Mesendoderm (in vitro differentiated cells): ENCODE results near the gene ANKUB1.
"Not testable (repeated sequence)": the region's sequence is repeated elsewhere in the genome, so short reads cannot be mapped to it uniquely, and the experiment has no call there.

ENCODE experiments used
- DNase-seq: peaks from one replicate; pipeline ENCODE4 v3.0.0; 2013
- H2AK5ac ChIP-seq: 2 replicates; pipeline ENCODE4 v1.6.1; 2013; ENCODE audit warnings: low read length, inconsistent platforms
- H2BK120ac ChIP-seq: 2 replicates; pipeline ENCODE4 v1.6.1; 2013; ENCODE audit warnings: low read depth, mild to moderate bottlenecking, low read length, moderate library complexity, mixed read lengths
- H2BK15ac ChIP-seq: replicated peaks from 2 replicates; pipeline ENCODE4 v1.6.1; 2013; ENCODE audit warnings: low read depth, mild to moderate bottlenecking, moderate library complexity
- H2BK5ac ChIP-seq: 2 replicates; pipeline ENCODE4 v1.6.1; 2013; ENCODE audit warnings: low read length, inconsistent platforms
- H3K18ac ChIP-seq: 2 replicates; pipeline ENCODE4 v1.6.1; 2013; ENCODE audit warnings: mild to moderate bottlenecking, low read length, mixed read lengths
- H3K23ac ChIP-seq: one replicate; pipeline ENCODE4 v1.6.1; 2013; ENCODE audit warnings: low read length
- H3K27ac ChIP-seq: 2 replicates; pipeline ENCODE4 v1.5.1; 2013; ENCODE audit warnings: low read depth, mild to moderate bottlenecking, inconsistent platforms, low read length, moderate library complexity
- H3K27me3 ChIP-seq: 2 replicates; pipeline ENCODE4 v1.6.1; 2013; ENCODE audit warnings: low read length, control low read depth, mild to moderate bottlenecking, inconsistent platforms; ENCODE audit not compliant: insufficient read depth, poor library complexity
- H3K36me3 ChIP-seq: 2 replicates; pipeline ENCODE4 v1.6.1; 2013; ENCODE audit warnings: low read length, inconsistent platforms; ENCODE audit not compliant: control insufficient read depth, insufficient read depth
- H3K4ac ChIP-seq: one replicate; pipeline ENCODE4 v1.6.1; 2013; ENCODE audit warnings: low read depth, mild to moderate bottlenecking, low read length, moderate library complexity
- H3K4me1 ChIP-seq: 2 replicates; pipeline ENCODE4 v1.6.1; 2013; ENCODE audit warnings: low read depth, low read length, inconsistent platforms; ENCODE audit not compliant: control insufficient read depth
- H3K4me2 ChIP-seq: 2 replicates; pipeline ENCODE4 v1.6.1; 2013; ENCODE audit warnings: low read length
- H3K4me3 ChIP-seq: 2 replicates; pipeline ENCODE4 v1.5.1; 2013; ENCODE audit warnings: mild to moderate bottlenecking, low read length
- H3K56ac ChIP-seq: one replicate; pipeline ENCODE4 v1.6.1; 2013; ENCODE audit warnings: low read length
- H3K79me1 ChIP-seq: 2 replicates; pipeline ENCODE4 v1.6.1; 2013; ENCODE audit warnings: low read length, inconsistent platforms
- H3K79me2 ChIP-seq: 2 replicates; pipeline ENCODE4 v1.6.1; 2013; ENCODE audit warnings: mild to moderate bottlenecking, low read length; ENCODE audit not compliant: control insufficient read depth, insufficient read depth
- H3K9ac ChIP-seq: 2 replicates; pipeline ENCODE4 v1.6.1; 2013; ENCODE audit warnings: low read length, inconsistent platforms
- H4K5ac ChIP-seq: one replicate; pipeline ENCODE4 v1.6.1; 2013; ENCODE audit warnings: low read length
- H4K8ac ChIP-seq: one replicate; pipeline ENCODE4 v1.6.1; 2013; ENCODE audit warnings: low read depth, mild to moderate bottlenecking, control low read depth, low read length, moderate library complexity
- WGBS: extraction: QIAGEN DNeasy Blood & Tissue Kit; methylation state at CpG from one replicate; pipeline ENCODE4 v1.1.7; 2013; ENCODE audit warnings: low lambda C conversion rate, missing lambda C conversion rate; ENCODE audit not compliant: insufficient coverage; ENCODE audit errors: extremely low coverage; 5-methylcytosine and 5-hydroxymethylcytosine counted together

Gene ANKUB1

DNA sequence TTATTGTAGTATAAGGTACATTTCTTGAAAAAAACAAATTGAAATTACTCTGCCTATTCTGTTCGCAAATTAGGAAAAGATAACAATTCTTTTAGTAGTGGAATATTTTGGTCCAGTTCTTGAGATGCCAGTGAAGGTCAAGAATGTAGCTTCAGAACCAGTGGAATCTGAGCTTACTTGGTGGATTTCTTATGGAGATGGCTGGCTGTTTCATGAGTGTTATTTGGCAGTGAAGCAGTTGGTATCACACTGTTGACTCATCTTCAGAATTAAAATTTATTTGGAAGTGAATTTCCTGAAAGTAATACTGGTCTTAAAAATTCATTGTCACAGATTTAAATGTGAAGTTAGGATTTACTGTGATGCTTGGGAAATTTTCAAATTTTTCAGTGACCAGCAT is 39.7 kb upstream of the ANKUB1 start:
- H2BK120ac ChIP-seq, result no peak overlapping the region
- no peak for DNase-seq
- peaks cover 4% of the 10 kb centered on the region for H3K79me1 ChIP-seq
- no peak overlapping the region for H3K23ac ChIP-seq
- H3K9ac ChIP-seq, result no peak overlapping the region
- H3K4me1 ChIP-seq, result no peaks in the 10 kb centered on the region
- H3K4ac ChIP-seq, result no peak overlapping the region
- no peak overlapping the region for H3K18ac ChIP-seq
- H4K5ac ChIP-seq, result no peak overlapping the region
- no peak overlapping the region for H3K4me3 ChIP-seq
- H3K27me3 ChIP-seq, result no peaks in the 10 kb centered on the region
- H3K4me2 ChIP-seq, result no peak overlapping the region
- H3K27ac ChIP-seq, result no peak overlapping the region
- H3K36me3 ChIP-seq, result no peaks in the 10 kb centered on the region
- no peak overlapping the region for H2AK5ac ChIP-seq
- no peak overlapping the region for H2BK5ac ChIP-seq
- peaks cover 6% of the 10 kb centered on the region for H3K79me2 ChIP-seq
- no peak overlapping the region for H4K8ac ChIP-seq
- H3K56ac ChIP-seq, result no peak overlapping the region
- no peak overlapping the region for H2BK15ac ChIP-seq
- no CpG with 5 or more reads among the region's 1 CpG for WGBS

DNA sequence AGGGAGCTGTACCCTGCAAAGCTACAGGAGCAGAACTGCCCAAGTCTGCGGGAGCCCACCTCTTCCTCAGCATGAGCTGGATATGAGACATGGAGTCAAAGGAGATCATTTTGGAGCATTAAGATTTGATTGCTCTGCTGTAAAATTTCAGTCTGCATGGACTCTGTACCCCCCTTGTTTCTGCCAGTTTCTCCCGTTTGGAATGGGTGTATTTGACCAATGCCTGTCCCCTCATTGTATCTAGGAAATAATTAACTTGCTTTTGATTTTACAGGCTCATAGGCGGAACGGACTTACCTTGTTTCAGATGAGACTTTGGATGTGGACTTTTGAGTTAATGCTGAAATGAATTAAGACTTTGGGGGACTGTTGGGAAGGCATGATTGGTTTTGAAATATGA is 39.0 kb upstream of the ANKUB1 start:
- Histone ChIP-seq H3K27ac (no peak overlapping the region), H3K4ac (no peak overlapping the region), H3K4me3 (no peak overlapping the region), H2BK15ac (no peak overlapping the region), H3K79me2 (peaks cover 6% of the 10 kb centered on the region), H3K56ac (no peak overlapping the region), H4K5ac (no peak overlapping the region), H2BK5ac (no peak overlapping the region), H3K18ac (no peak overlapping the region), H2BK120ac (no peak overlapping the region), H3K23ac (no peak overlapping the region), H3K4me1 (no peaks in the 10 kb centered on the region), H3K36me3 (no peaks in the 10 kb centered on the region), H2AK5ac (no peak overlapping the region), H3K27me3 (no peaks in the 10 kb centered on the region), H3K9ac (no peak overlapping the region), H3K79me1 (peaks cover 4% of the 10 kb centered on the region), H3K4me2 (no peak overlapping the region), H4K8ac (no peak overlapping the region)
- WGBS, result no CpG with 5 or more reads among the region's 4 CpGs
- DNase-seq, result no peak

DNA sequence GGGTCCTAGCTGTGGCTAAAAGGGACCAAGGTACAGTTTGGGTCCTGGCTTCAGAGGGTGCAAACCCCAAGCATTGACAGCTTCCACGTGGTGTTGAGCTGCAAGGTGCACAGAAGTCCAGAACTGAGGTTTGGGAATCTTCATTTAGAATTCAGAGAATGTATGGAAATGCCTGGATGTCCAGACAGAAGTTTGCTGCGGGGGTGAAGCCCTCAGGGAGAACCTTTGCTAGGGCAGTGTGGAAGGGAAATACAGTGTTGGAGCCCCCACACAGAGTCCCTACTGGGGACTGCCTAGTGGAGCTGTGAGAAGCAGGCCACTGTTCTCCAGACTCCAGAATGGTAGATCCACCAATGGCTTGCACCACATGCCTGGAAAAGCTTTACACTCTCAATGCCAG is 38.5 kb upstream of the ANKUB1 start:
- no peak overlapping the region for H2BK5ac ChIP-seq
- no peak overlapping the region for H3K27ac ChIP-seq
- peaks cover 6% of the 10 kb centered on the region for H3K79me2 ChIP-seq
- H4K8ac ChIP-seq, result no peak overlapping the region
- H4K5ac ChIP-seq, result no peak overlapping the region
- H2BK120ac ChIP-seq, result no peak overlapping the region
- H3K9ac ChIP-seq, result no peak overlapping the region
- H3K18ac ChIP-seq, result no peak overlapping the region
- no peak overlapping the region for H3K4ac ChIP-seq
- no peak overlapping the region for H3K4me3 ChIP-seq
- H3K56ac ChIP-seq, result no peak overlapping the region
- H2BK15ac ChIP-seq, result no peak overlapping the region
- H3K4me2 ChIP-seq, result no peak overlapping the region
- WGBS, result no CpG with 5 or more reads among the region's 2 CpGs
- H3K36me3 ChIP-seq, result no peaks in the 10 kb centered on the region
- no peak overlapping the region for H2AK5ac ChIP-seq
- H3K4me1 ChIP-seq, result no peaks in the 10 kb centered on the region
- no peak for DNase-seq
- H3K23ac ChIP-seq, result no peak overlapping the region
- peaks cover 4% of the 10 kb centered on the region for H3K79me1 ChIP-seq
- H3K27me3 ChIP-seq, result no peaks in the 10 kb centered on the region

DNA sequence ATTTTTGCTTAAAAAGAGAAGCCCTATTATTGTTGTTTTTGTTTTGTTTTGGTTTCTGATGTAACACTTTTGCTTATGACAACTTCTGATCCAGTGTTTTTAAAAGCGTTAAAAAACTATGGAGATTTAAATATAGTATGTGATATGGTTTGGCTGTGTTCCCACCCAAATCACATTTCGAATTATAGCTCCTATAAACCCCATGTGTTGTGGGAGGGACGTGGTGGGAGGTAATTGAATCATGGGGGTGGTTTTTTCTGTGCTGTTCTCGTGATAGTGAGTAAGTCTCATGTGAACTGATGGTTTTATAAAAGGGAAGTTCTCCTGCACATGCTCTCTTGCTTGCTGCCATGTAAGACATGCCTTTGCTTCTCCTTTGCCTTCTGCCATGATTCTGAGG is 37.3 kb upstream of the ANKUB1 start:
- WGBS, result no CpG with 5 or more reads among the region's 4 CpGs
- not testable (repeated sequence) for H3K9ac ChIP-seq

DNA sequence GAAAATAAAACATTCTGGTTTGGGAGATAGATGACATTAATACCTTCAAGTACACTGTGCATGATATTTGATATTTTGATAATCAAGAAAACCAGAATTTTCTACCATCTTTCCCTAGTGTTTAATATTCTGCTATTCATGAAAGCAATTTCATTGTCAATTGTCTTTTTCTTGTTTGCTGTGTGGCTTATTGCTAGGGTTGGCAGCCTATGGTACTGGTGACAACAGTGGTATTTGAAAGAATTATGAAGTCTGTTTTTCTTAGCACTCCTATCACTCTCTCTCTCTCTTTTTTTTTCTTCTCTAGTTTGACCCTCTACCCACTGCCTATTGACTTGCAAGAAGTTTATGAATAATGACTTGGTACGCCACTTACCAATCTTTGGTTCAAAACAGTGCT is 36.0 kb upstream of the ANKUB1 start:
- Histone ChIP-seq H3K27ac (no peak overlapping the region), H3K4me3 (no peak overlapping the region), H3K4me2 (no peak overlapping the region), H3K23ac (no peak overlapping the region), H3K56ac (no peak overlapping the region), H4K8ac (no peak overlapping the region), H3K79me1 (peaks cover 5% of the 10 kb centered on the region), H3K27me3 (no peaks in the 10 kb centered on the region), H3K4ac (no peak overlapping the region), H3K4me1 (no peaks in the 10 kb centered on the region), H3K79me2 (peaks cover 6% of the 10 kb centered on the region), H2BK15ac (no peak overlapping the region), H4K5ac (no peak overlapping the region), H3K36me3 (no peaks in the 10 kb centered on the region), H2AK5ac (no peak overlapping the region), H3K9ac (no peak overlapping the region), H2BK5ac (no peak overlapping the region), H2BK120ac (no peak overlapping the region), H3K18ac (no peak overlapping the region)
- no CpG with 5 or more reads among the region's 1 CpG for WGBS
- DNase-seq, result no peak

More for the DNA sequence above, 37.3 kb upstream of the ANKUB1 start:
- not testable (repeated sequence) for H3K4me3 ChIP-seq, DNase-seq, H3K56ac ChIP-seq, H3K23ac ChIP-seq, H3K18ac ChIP-seq, H3K27ac ChIP-seq, H3K4ac ChIP-seq, H3K36me3 ChIP-seq, H3K4me2 ChIP-seq, H4K8ac ChIP-seq, H2BK15ac ChIP-seq, H3K27me3 ChIP-seq, H2BK5ac ChIP-seq, H3K79me1 ChIP-seq, H3K79me2 ChIP-seq, H2BK120ac ChIP-seq, H4K5ac ChIP-seq, H3K4me1 ChIP-seq, H2AK5ac ChIP-seq

DNA sequence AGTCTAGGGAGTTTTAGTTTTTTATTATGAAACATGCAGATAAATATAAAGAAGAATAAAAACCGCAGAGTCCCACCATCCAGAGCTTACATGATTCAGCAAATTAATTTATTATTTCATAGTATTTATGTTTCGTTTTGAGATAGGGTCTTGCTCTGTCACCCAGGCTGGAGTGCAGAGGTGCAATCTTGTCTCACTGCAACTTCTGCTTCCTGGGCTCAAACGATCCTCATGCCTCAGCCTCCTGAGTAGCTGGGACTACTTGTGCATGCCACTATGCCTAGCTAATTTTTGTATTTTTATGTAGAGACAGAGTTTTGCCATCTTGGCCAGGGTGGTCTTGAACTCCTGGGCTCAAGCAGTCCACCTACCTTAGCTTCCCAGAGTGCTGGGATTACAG is 34.3 kb upstream of the ANKUB1 start:
- H3K4ac ChIP-seq, result no peak overlapping the region
- no CpG with 5 or more reads among the region's 3 CpGs for WGBS
- H3K4me3 ChIP-seq, result no peak overlapping the region

More for the DNA sequence above, 34.3 kb upstream of the ANKUB1 start:
- Histone ChIP-seq H3K27ac (no peak overlapping the region), H3K79me1 (peaks cover 5% of the 10 kb centered on the region), H4K5ac (no peak overlapping the region), H3K27me3 (no peaks in the 10 kb centered on the region), H2AK5ac (no peak overlapping the region), H3K36me3 (no peaks in the 10 kb centered on the region), H3K9ac (no peak overlapping the region), H2BK5ac (no peak overlapping the region), H3K18ac (no peak overlapping the region), H3K4me1 (no peaks in the 10 kb centered on the region), H3K79me2 (peaks cover 6% of the 10 kb centered on the region), H2BK120ac (no peak overlapping the region), H3K56ac (no peak overlapping the region), H2BK15ac (no peak overlapping the region), H4K8ac (no peak overlapping the region), H3K4me2 (no peak overlapping the region), H3K23ac (no peak overlapping the region)
- DNase-seq, result no peak
